Lower leg skin (tissue), 4 donors: ENCODE results near the gene SUMO3. TPM values are rescaled to one million over a fixed set of nuclear protein-coding genes. Genes with fewer than 3 reads are reported as not detected.

Source experiments
- DNase-seq, 2 donors: peaks; one replicate each; pipeline ENCODE4 v3.0.0-alpha.2; 2019; ENCODE audit warnings: low spot score in 2 of 2
- H3K4me3 ChIP-seq: fragments of 200-600 bp; sonication (generic); 2 replicates; pipeline ENCODE4 v1.5.1; 2017; ENCODE audit warnings: mild to moderate bottlenecking, low read depth; ENCODE audit not compliant: poor library complexity, severe bottlenecking
- POLR2A ChIP-seq, 2 donors: fragments of 450-650 bp; IDR thresholded peaks; one replicate each; pipeline ENCODE4 v1.6.1; 2016 to 2017; ENCODE audit warnings: antibody characterized with exemption in 2 of 2, mild to moderate bottlenecking in 1 of 2, moderate library complexity in 1 of 2
- WGBS, 2 donors: methylation state at CpG; one replicate each; pipeline ENCODE4 v1.1.5; 2018; 5-methylcytosine and 5-hydroxymethylcytosine counted together
- intact Hi-C: fragments of 100-400 bp; cut with DNase I; formaldehyde crosslinking; loops from one replicate; pipeline ENCODE4 v1.15.0; 2023; ENCODE audit warnings: low total_unique reads
- total RNA-seq, 4 donors: library from RNA; depleted of rRNA; stranded (reverse); fragments of >200 nt; gene quantifications; one replicate each; pipeline ENCODE4 v1.1.0, GENCODE V29; 2016
- TF ChIP-seq, protein P1 (sequence below), 3 donors: fragments of 450-650 bp; IDR thresholded peaks; one replicate each; pipeline ENCODE4 v1.5.1; 2016; ENCODE audit warnings: antibody characterized with exemption in 3 of 3, mild to moderate bottlenecking in 3 of 3, moderate library complexity in 2 of 3

SUMO3 gene
- total RNA-seq, 4 donors from 2014 or later = 35.6 to 52.6 (median 42.5) TPM

DNA sequence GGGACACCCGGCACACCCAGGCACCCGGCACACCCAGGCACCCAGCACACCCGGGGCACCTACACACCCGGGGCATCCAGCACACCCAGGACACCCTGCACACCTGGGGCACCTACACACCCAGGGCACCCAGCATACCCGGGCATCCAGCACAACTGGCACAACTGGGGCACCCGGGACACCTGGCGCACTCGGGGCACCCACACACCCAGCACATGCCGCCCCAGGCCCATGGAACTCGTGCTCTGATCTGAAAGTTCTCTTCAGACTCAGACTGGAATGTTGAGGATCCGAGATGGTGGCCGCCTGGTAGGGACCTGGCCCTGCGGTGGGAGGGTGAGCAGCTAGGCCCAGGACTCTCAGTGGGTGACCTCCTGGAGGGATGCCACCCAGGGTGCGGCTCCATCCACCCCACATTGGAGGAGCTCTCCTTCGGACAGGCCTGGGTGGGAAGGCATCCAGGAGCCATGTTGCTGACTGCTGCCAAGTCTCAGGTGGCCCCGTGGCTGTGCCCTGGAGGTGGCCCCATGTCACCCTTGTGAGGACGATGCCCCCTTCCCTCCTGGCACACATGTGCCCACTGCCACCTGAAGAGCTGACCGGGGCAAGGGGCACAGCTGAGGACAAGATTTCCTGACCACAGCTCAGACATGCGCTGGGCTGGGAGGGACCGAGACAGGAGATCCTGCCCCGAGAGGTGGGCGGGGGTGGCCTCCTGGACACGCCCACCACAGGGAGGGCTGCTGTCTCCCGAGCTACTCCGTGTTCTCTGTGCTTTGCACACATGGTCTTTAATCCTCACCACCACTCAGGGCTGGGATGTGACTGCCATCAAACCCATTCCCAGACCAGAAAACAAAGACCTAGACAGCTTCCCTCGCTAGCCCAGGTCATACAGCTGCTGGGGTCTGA, 53.3 kb downstream of the SUMO3 start:
- intact Hi-C loops = no loop called here
- WGBS, 2 donors = 43 to 54% methylated on average over 21 to 26 of the region's 26 CpGs
- DNase-seq = no peak
- TF ChIP-seq, protein P1, sequence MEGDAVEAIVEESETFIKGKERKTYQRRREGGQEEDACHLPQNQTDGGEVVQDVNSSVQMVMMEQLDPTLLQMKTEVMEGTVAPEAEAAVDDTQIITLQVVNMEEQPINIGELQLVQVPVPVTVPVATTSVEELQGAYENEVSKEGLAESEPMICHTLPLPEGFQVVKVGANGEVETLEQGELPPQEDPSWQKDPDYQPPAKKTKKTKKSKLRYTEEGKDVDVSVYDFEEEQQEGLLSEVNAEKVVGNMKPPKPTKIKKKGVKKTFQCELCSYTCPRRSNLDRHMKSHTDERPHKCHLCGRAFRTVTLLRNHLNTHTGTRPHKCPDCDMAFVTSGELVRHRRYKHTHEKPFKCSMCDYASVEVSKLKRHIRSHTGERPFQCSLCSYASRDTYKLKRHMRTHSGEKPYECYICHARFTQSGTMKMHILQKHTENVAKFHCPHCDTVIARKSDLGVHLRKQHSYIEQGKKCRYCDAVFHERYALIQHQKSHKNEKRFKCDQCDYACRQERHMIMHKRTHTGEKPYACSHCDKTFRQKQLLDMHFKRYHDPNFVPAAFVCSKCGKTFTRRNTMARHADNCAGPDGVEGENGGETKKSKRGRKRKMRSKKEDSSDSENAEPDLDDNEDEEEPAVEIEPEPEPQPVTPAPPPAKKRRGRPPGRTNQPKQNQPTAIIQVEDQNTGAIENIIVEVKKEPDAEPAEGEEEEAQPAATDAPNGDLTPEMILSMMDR (IDR thresholded peaks at IDR 0.05) = no peak
- no peak for TF ChIP-seq POLR2A (IDR thresholded peaks at IDR 0.05)
- no peak overlapping the region for H3K4me3 ChIP-seq

DNA sequence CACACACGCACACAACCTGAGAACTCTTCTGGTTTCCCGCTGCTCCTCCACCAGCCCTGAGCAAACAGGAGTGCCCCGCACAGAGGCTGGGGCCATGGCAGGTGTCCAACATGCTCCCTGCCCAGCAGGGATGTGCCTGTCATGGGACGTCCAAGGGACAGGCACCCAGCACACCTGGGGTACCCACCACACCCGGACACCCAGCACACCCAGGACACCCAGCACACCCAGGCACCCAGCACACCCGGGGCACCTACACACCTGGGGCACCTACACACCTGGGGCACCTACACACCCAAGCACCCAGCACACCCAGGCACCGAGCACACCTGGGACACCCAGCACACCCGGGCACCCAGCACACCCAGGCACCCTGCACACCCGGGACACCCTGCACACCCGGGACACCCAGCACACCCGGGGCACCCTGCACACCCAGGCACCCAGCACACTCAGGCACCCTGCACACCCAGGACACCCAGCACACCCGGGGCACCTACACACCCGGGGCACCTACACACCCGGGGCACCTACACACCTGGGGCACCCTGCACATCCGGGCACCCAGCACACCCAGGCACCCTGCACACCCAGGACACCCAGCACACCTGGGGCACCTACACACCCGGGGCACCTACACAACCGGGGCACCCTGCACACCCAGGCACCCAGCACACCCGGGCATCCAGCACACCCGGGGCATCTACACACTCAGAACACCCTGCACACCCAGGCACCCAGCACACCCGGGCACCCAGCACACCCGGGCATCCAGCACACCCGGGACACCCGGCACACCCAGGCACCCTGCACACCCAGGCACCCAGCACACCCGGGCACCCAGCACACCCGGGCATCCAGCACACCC, 54.2 kb downstream of the SUMO3 start:
- WGBS, 2 donors = 32 to 44% methylated on average over 7 to 23 of the region's 25 CpGs
- no peak for TF ChIP-seq POLR2A (IDR thresholded peaks at IDR 0.05)
- TF ChIP-seq, protein P1 (IDR thresholded peaks at IDR 0.05) = no peak
- intact Hi-C loops = no loop called here
- no peak overlapping the region for H3K4me3 ChIP-seq
- peak in 1 of 2 donors; percentile 67 for DNase-seq

DNA sequence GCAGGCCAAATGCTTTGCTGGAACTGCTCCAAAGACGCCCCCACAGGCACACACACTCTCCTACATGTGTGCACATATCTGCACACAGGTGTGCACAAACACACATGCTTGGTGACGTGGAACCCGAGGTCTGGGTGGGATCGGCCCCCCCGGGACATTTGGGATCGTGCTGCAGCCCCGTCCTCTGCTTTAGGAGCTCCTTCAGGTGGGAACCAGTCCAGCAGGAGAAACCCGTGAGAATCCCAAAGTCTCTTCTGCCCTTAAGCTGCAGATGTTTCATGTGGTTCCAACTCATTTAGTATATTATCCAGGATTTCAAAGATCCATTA, 54.8 kb downstream of the SUMO3 start:
- TF ChIP-seq, protein P1 (IDR thresholded peaks at IDR 0.05) = no peak
- no peak for TF ChIP-seq POLR2A (IDR thresholded peaks at IDR 0.05)
- no peak overlapping the region for H3K4me3 ChIP-seq
- DNase-seq = no peak
- intact Hi-C loops = no loop called here
- WGBS, 2 donors = 39 to 43% methylated on average over 8 of the region's 8 CpGs

DNA sequence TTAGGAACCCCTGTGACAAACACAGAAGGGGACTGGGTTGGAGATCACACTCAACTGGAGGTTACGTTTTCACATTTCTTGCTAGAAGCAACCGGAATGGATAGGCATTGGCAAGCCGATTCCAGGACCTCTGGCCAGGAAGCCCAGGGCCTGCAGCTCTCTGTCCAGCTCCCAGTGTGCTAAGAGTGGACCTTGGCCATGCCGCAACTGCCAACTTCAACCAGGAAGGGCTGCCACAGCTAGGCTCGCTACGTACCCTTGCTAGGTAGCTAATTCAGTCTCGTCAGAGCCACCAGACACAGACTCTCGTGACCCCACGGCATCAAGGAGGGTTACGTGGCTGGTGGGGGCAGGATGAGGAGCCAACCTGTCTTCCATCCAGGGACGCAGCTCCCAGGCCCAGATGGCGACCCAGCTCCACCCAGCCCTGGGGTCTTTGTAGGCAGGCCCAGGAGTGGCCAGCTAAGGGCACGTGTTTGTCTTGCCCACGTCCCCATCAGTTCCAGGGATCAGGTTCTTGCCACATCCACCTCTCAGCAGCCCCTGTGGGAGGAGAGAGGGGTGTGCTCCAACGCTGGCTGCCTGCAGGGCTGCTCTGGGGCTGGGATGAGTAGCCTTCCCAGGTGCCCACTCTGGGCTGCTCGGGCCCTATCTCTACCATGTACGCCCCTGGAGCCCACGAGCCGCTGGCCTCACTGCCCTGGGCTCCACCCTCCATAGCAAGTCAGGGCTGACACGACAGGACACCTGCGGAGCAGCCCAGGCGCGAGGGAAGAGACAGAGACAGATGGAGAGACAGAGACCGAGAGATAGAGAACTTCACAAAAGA, 55.4 kb downstream of the SUMO3 start:
- intact Hi-C loops = no loop called here
- DNase-seq = no peak
- no peak overlapping the region for H3K4me3 ChIP-seq
- no peak for TF ChIP-seq POLR2A (IDR thresholded peaks at IDR 0.05)
- TF ChIP-seq, protein P1 (IDR thresholded peaks at IDR 0.05) = no peak
- 72 to 76% methylated on average over 24 of the region's 24 CpGs for WGBS, 2 donors

DNA sequence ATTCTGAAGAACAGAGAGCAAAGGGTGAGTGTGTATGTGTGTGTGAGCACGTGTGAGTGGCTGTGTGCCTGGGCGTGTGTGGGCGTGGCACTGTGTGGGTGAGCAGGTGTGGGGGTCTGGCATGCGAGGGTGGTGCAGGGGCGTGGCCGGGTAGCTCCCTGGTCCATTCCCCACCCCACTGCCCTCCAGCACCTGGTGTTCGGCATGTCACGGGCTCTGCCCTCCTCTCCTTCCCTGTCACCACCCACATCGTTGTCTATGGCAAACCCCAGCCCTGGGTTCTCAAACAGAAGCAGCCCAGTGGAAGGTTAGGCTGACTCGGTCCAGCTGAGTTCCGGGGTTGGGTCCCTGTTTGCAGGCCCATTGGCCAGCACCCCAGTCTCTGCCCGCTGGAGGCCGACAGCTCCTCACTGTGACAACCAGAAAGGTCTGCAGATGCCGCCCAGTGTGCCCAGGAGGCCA, 56.1 kb downstream of the SUMO3 start:
- intact Hi-C loops = no loop called here
- WGBS, 2 donors = 61 to 64% methylated on average over 14 of the region's 14 CpGs
- DNase-seq = no peak
- H3K4me3 ChIP-seq = no peak overlapping the region
- no peak for TF ChIP-seq POLR2A (IDR thresholded peaks at IDR 0.05)
- TF ChIP-seq, protein P1 (IDR thresholded peaks at IDR 0.05) = no peak
